SH-SY5Y (cell line): ENCODE measurements around the gene DGAT2.

ENCODE experiments used
- GATA2 ChIP-seq: IDR thresholded peaks from 2 replicates; pipeline ENCODE4 v1.6.1; 2011; ENCODE audit warnings: mild to moderate bottlenecking, low read depth, low read length
- GATA3 ChIP-seq: IDR thresholded peaks from 2 replicates; pipeline ENCODE4 v1.6.1; 2011; ENCODE audit warnings: low read depth, mild to moderate bottlenecking, low read length, moderate library complexity

DNA sequence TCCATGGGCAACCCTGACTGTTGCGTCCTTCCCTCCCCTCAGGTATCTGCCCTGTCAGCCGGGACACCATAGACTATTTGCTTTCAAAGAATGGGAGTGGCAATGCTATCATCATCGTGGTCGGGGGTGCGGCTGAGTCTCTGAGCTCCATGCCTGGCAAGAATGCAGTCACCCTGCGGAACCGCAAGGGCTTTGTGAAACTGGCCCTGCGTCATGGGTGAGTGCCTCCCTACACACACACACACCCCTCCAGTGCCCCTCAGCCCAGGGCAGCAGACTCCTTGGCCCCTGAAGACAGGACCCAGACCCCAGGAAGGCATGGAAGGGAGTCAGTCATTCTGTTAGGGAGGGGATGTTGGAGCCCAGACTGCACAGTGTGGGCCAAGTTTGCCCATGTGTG is 28.5 kb downstream of the DGAT2 start:
- TF ChIP-seq GATA3, result no peak
- no peak for TF ChIP-seq GATA2
